GM06990 (cell line): Measurements from ENCODE around the gene CDK17.
"Not testable (repeated sequence)": the region's sequence is repeated elsewhere in the genome, so short reads cannot be mapped to it uniquely, and the experiment has no call there.

Experiments
- DNase-seq: peaks from one replicate; pipeline ENCODE4 v3.0.0-alpha.2; 2011; ENCODE audit not compliant: insufficient read length; ENCODE audit errors: extremely low read depth
- H3K27me3 ChIP-seq: replicated peaks from 2 replicates; pipeline ENCODE4 v1.6.0; 2011; ENCODE audit warnings: low read length; ENCODE audit not compliant: control insufficient read depth, insufficient read depth
- H3K36me3 ChIP-seq: 2 replicates; pipeline ENCODE4 v1.5.1; 2011; ENCODE audit warnings: low read length; ENCODE audit not compliant: control insufficient read depth, insufficient read depth
- H3K4me3 ChIP-seq: replicated peaks from 2 replicates; pipeline ENCODE4 v1.5.1; 2011; ENCODE audit warnings: low read depth, mild to moderate bottlenecking, control low read depth, low read length
- TF ChIP-seq, protein P1 (sequence below): IDR thresholded peaks from 2 replicates; pipeline ENCODE4 v1.5.1; 2011; ENCODE audit warnings: low read length, control low read depth, mild to moderate bottlenecking, inconsistent platforms; ENCODE audit not compliant: insufficient read depth, poor library complexity, severe bottlenecking

Gene CDK17

DNA sequence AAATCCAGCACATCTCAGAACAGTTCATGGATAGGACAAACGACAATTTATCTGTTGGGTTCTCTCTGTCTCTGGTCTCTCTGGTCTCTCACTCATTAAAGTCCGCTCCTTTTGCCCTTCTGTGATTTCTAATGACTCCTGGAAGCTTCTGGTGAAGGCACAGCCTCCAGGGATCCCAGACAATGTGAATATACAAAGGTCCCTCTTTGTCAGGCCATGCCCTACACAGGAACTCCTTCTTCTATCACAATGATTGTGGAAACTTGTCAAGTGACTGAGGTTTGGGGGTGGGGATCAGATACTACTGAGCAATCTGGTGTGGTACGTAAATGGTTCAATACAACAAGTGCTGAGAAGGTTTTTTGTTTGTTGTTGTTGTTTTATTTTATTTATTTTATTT lies 42.7 kb upstream of the CDK17 start:
- H3K27me3 ChIP-seq: no peaks in the 10 kb centered on the region; the same call in 1 of the 2 replicates
- TF ChIP-seq, protein P1, sequence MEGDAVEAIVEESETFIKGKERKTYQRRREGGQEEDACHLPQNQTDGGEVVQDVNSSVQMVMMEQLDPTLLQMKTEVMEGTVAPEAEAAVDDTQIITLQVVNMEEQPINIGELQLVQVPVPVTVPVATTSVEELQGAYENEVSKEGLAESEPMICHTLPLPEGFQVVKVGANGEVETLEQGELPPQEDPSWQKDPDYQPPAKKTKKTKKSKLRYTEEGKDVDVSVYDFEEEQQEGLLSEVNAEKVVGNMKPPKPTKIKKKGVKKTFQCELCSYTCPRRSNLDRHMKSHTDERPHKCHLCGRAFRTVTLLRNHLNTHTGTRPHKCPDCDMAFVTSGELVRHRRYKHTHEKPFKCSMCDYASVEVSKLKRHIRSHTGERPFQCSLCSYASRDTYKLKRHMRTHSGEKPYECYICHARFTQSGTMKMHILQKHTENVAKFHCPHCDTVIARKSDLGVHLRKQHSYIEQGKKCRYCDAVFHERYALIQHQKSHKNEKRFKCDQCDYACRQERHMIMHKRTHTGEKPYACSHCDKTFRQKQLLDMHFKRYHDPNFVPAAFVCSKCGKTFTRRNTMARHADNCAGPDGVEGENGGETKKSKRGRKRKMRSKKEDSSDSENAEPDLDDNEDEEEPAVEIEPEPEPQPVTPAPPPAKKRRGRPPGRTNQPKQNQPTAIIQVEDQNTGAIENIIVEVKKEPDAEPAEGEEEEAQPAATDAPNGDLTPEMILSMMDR: no peak
- H3K36me3 ChIP-seq: no peaks in the 10 kb centered on the region
- no peak for DNase-seq
- no peak overlapping the region for H3K4me3 ChIP-seq

DNA sequence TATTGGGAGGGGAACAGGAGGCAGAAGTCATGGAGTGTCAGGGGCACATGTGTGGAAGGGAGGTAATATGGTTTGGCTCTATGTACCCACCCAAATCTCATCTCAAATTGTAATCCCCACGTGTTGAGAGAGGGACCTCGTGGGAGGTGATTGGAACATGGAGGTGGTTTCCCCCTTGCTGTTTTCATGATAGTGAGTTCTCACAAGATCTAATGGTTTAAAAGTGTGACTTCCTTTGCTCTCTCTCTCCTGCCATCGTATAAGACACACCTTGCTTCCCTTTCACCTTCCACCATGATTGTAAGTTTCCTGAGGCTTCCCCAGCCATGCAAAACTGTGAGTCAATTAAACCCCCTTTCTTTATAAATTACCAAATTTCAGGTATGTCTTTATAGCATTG lies 41.6 kb upstream of the CDK17 start:
- Histone ChIP-seq H3K36me3 (no peaks in the 10 kb centered on the region), H3K4me3 (no peak overlapping the region), H3K27me3 (no peaks in the 10 kb centered on the region; the same call in 1 of the 2 replicates)
- DNase-seq: no peak
- TF ChIP-seq, protein P1: no peak

DNA sequence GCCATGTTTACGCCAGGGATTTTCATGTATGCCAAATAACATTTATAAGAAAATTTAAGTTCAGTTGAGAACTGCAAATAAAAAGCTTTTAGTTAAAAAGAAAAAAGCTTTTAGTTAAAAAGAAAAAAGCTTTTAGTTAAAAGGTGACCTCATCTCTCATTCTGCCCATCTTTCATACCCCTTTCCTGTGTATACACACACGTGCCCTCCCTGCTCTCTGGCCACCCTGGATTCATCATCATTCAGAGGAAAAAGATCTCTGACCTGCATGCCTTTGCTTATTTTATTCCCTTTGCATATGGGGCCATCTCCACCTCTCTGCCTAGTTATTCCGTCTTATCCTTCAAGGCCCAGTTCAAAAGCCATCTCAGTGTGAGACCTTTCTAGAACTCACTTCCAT lies 38.1 kb upstream of the CDK17 start:
- TF ChIP-seq, protein P1: no peak
- Histone ChIP-seq H3K36me3 (no peaks in the 10 kb centered on the region), H3K27me3 (no peaks in the 10 kb centered on the region; the same call in 1 of the 2 replicates), H3K4me3 (no peak overlapping the region)
- no peak for DNase-seq

DNA sequence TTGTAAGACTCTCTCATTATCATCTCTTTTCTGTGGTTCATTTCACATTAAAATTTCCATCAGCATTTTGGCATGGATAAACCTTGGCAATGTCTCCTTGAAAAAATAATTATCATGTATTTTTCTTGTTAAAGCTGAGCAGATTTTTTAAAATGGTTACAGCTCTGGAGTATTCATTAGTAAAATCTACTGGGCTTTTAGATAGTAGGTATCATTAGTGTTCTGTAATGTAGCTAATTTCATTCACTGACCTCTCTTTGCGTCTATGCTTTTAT lies 36.9 kb upstream of the CDK17 start:
- Histone ChIP-seq H3K27me3 (no peaks in the 10 kb centered on the region), H3K4me3 (no peak overlapping the region), H3K36me3 (no peaks in the 10 kb centered on the region)
- TF ChIP-seq, protein P1: no peak
- no peak for DNase-seq

DNA sequence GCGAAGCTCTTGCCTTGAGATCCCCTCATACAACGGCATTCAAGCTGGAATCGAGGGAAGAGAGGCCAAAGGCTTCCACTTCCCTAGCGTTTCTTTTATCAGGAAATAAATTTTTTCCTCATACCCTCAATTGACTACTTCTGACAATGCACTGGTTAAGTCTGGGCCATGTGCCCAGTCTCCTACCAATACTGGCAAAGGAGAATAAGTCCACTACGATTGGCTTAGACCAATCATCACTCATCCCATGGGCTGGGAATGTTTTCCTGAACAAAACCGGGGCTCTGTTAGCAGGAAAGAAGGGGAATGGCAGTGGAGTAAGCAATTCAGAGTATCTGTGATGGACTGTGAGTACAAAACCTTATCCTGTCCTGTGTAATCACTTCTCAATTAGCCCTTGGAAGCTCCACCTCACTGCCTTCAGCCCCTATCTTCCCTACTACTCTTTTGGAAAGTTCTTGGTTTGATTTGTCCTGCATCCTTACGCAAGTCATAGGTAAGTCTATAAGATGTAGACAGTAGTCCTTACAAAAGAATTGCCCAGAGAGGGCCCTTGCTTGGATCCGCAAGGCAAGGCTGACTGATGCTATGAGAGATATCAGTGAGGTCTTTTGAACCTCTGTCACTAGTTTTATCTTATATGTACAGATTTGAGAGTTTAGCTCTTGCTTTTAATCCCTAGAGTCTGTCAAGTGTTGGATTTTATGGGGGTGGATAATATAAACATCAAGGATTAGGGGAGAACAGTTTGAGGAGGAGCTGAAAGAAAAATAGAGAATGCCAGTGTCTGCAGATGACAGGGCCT lies 36.3 kb upstream of the CDK17 start:
- no peak overlapping the region for H3K4me3 ChIP-seq
- no peaks in the 10 kb centered on the region for H3K36me3 ChIP-seq
- DNase-seq: no peak
- TF ChIP-seq, protein P1: no peak
- H3K27me3 ChIP-seq: no peaks in the 10 kb centered on the region

DNA sequence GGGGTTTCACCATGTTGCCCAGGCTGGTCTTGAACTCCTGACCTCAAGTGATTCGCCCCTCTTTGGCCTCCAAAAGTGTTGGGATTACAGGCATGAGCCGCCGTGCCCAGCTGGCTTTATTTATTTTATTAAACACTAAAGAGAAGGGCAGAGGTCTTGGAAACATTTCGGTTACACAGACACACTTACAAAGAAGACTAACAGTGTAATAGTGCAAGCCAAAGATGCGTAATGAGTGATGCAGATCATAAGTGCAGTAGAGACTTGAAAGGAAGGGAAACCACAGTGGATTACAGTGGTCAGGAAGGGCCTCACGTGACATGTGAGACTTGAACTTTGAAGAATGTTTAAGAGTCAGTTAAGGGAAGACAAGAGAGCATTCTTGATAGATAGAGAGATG lies 33.9 kb upstream of the CDK17 start:
- DNase-seq: peak; percentile 24
- no peaks in the 10 kb centered on the region for H3K36me3 ChIP-seq
- TF ChIP-seq, protein P1: no peak
- H3K4me3 ChIP-seq: no peak overlapping the region
- H3K27me3 ChIP-seq: no peaks in the 10 kb centered on the region

DNA sequence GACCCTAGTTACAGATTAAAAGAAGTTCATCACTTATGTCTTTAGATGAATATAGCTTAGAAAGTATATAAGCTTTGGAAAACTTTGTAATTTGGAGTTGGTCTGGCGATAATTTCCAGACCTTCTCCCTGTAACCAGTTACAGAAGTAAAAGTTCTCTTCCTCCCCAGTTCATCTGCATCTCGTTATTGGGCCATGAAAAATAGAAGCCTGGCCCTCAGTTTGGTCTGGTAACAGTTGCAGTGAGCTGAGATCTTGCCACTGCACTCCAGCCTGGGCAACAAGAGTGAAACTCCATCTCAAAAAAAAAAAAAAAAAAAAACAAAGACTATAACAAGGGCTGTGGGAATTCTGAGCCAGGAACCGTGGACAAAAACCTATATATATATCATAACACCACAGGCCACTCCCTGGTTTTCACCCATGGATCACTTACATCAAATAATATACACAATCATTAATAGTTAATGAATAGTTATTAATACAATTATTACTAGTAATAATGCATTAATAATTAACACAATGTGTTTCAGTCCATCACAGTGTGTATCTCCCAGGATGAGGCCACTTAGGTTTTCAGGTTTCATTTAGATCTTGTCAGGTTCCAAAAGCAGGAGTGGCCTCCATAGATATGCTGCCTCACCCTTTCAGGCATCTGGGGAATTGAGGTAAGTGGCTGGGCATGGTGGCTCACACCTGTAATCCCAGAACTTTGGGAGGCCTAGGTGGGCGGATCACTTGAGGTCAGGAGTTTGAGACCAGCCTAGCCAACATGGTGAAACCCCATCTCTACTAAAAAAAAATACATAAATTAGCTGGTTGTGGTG lies 32.5 kb upstream of the CDK17 start:
- DNase-seq, H3K36me3 ChIP-seq, H3K27me3 ChIP-seq, H3K4me3 ChIP-seq: not testable (repeated sequence)
